ENCODE results near the gene RHOBTB1.

The RHOBTB1 gene

GRCh38 chr10:60943316-60944057 is 498 bp downstream of the RHOBTB1 start (continued):
- peak; percentile 31; the same call in 1 of the 2 replicates for TF ChIP-seq FEZF1 (tag by site-specific recombination; IDR thresholded peaks at IDR 0.05)
- no peak for TF ChIP-seq CTCF (tag by site-specific recombination; IDR thresholded peaks at IDR 0.05)
- no peak for TF ChIP-seq ZNF16 (tag by site-specific recombination; IDR thresholded peaks at IDR 0.05; ENCODE audit: low read depth)
- TF ChIP-seq ZEB2 (tag by site-specific recombination; IDR thresholded peaks at IDR 0.05) = 0 out of 2 replicates have a peak, but pooled peaks have one; percentile 23
- TF ChIP-seq ZNF561 (tag by site-specific recombination; IDR thresholded peaks at IDR 0.05; ENCODE audit: borderline replicate concordance) = no peak
- TF ChIP-seq INSM2 (tag by site-specific recombination; IDR thresholded peaks at IDR 0.05) = no peak
- no peak for TF ChIP-seq ZNF280C (tag by site-specific recombination; IDR thresholded peaks at IDR 0.05)
- no peak for TF ChIP-seq ZNF629 (tag by site-specific recombination; IDR thresholded peaks at IDR 0.05)
- TF ChIP-seq YY1 (tag by site-specific recombination; IDR thresholded peaks at IDR 0.05) = peak; percentile 14; the same call in 1 of the 2 replicates
- TF ChIP-seq ZNF10 (tag by site-specific recombination; IDR thresholded peaks at IDR 0.05) = no peak
- TF ChIP-seq ZNF362 (tag by site-specific recombination; IDR thresholded peaks at IDR 0.05) = no peak
- TF ChIP-seq SP2 (tag by site-specific recombination; IDR thresholded peaks at IDR 0.05) = peak; percentile 21; the same call in 1 of the 2 replicates
- TF ChIP-seq HOXA7 (CRISPR knock-in tag; IDR thresholded peaks at IDR 0.05; ENCODE audit: borderline replicate concordance) = no peak
- peak; percentile 50 for TF ChIP-seq ZIC2 (tag by site-specific recombination; IDR thresholded peaks at IDR 0.05)
- no peak for TF ChIP-seq ZNF184 (tag by site-specific recombination; IDR thresholded peaks at IDR 0.05)
- TF ChIP-seq ZNF19 (tag by site-specific recombination; IDR thresholded peaks at IDR 0.05; ENCODE audit: low read depth) = no peak
- TF ChIP-seq ZNF391 (tag by site-specific recombination; IDR thresholded peaks at IDR 0.05; ENCODE audit: borderline replicate concordance, low read depth) = no peak
- TF ChIP-seq ELK4 (IDR thresholded peaks at IDR 0.05; ENCODE audit: borderline replicate concordance, low read depth, low read length) = no peak
- TF ChIP-seq HOXD13 (CRISPR knock-in tag; IDR thresholded peaks at IDR 0.05; ENCODE audit: borderline replicate concordance) = no peak
- no peak for TF ChIP-seq ZNF157 (tag by site-specific recombination; IDR thresholded peaks at IDR 0.05)
- TF ChIP-seq ZNF394 (tag by site-specific recombination; IDR thresholded peaks at IDR 0.05; ENCODE audit: borderline replicate concordance) = peak; percentile 59; the same call in 1 of the 2 replicates
- TF ChIP-seq AEBP2 (tag by site-specific recombination; IDR thresholded peaks at IDR 0.05; ENCODE audit: borderline replicate concordance) = no peak
- no peak for TF ChIP-seq ZNF549 (tag by site-specific recombination; IDR thresholded peaks at IDR 0.05)
- TF ChIP-seq ZNF776 (tag by site-specific recombination; IDR thresholded peaks at IDR 0.05; ENCODE audit: borderline replicate concordance) = no peak
- TF ChIP-seq PRDM1 (tag by site-specific recombination; IDR thresholded peaks at IDR 0.05) = no peak
- no peak for TF ChIP-seq ZNF449 (tag by site-specific recombination; IDR thresholded peaks at IDR 0.05)
- TF ChIP-seq ZNF521 (tag by site-specific recombination; IDR thresholded peaks at IDR 0.05) = no peak

Measured in HEK293 (cell line).